ENCODE data around the gene MCM5.

MCM5 gene

GRCh38 chr22:35373781-35374180 lies 26.2 kb upstream of the MCM5 start:
- DNase-seq (ENCODE audit: extremely low read depth, low read depth) = no peak
- no peak for TF ChIP-seq CTCF (IDR thresholded peaks at IDR 0.05; ENCODE audit: low read depth, low read length)

- no peak for TF ChIP-seq CTCF (IDR thresholded peaks at IDR 0.05; ENCODE audit: low read depth, low read length)
- no peak for DNase-seq (ENCODE audit: extremely low read depth, low read depth)
These were observed 24.9 kb upstream of the MCM5 start for GRCh38 chr22:35375031-35375430.

GRCh38 chr22:35375526-35375925 lies 24.4 kb upstream of the MCM5 start:
- DNase-seq (ENCODE audit: extremely low read depth, low read depth) = no peak
- TF ChIP-seq CTCF (IDR thresholded peaks at IDR 0.05; ENCODE audit: low read depth, low read length) = no peak

GRCh38 chr22:35376728-35377472 lies 23.0 kb upstream of the MCM5 start:
- DNase-seq (ENCODE audit: extremely low read depth, low read depth) = peak; percentile 97
- TF ChIP-seq CTCF (IDR thresholded peaks at IDR 0.05; ENCODE audit: low read depth, low read length) = no peak

- DNase-seq (ENCODE audit: extremely low read depth, low read depth) = no peak
- no peak for TF ChIP-seq CTCF (IDR thresholded peaks at IDR 0.05; ENCODE audit: low read depth, low read length)
These were observed 22.2 kb upstream of the MCM5 start for GRCh38 chr22:35377735-35378134.

- no peak for TF ChIP-seq CTCF (IDR thresholded peaks at IDR 0.05; ENCODE audit: low read depth, low read length)
- DNase-seq (ENCODE audit: extremely low read depth, low read depth) = no peak
These were observed 21.3 kb upstream of the MCM5 start for GRCh38 chr22:35378621-35379020.

DNA sequence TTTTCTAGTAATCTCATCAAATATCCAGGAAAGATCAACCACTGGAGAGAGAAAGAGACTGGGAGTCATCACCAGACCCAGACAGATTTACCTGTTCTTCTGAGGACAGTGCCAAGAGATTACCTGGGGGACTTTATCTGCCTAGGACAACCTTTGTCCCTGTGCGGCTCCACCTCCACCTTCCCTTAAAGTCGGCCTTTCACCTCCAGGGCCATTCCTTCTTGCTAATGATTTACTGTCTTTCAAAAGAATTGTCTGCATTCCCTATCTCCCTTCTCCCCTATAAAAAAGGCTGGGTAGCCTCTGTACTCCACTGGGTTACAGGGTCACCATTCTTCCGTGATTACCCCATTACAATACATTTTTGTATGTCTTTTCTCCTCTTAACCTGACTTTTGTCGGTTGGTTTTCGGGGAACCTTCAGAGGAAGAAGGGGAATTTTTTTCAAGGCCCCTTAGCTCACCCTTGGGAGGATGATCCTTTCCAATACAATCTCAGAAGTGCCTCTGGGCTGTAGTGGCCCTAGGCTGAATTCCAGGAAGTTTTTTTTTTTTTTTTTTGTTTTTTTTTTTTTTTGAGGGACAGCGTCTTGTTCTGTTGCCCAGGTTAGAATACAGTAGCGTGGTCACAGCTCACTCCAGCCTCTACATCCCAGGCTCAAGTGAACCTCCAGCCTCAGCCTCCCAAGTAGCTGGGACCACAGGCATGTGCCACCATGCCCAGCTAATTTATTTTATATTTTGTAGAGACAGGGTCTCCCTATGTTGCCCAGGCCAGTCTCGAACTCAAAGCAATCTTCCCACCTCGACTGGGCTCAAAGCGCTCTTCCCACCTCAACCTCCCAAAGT lies 20.6 kb upstream of the MCM5 start:
- TF ChIP-seq CTCF (IDR thresholded peaks at IDR 0.05; ENCODE audit: low read depth, low read length) = no peak
- DNase-seq (ENCODE audit: extremely low read depth, low read depth) = no peak

Measured in AG09319 (cell line).